GM19324 (cell line): Measurements from ENCODE around the gene KLRC1.
"Not testable (repeated sequence)": the region's sequence is repeated elsewhere in the genome, so short reads cannot be mapped to it uniquely, and the experiment has no call there.

Experiments used
- ATAC-seq: cut with Tn5 transposase; IDR thresholded peaks from one replicate; pipeline ENCODE4 v1.9.1; 2021; ENCODE audit warnings: mild to moderate bottlenecking, moderate library complexity; ENCODE audit not compliant: unreplicated experiment, low FRiP score

The KLRC1 gene

DNA sequence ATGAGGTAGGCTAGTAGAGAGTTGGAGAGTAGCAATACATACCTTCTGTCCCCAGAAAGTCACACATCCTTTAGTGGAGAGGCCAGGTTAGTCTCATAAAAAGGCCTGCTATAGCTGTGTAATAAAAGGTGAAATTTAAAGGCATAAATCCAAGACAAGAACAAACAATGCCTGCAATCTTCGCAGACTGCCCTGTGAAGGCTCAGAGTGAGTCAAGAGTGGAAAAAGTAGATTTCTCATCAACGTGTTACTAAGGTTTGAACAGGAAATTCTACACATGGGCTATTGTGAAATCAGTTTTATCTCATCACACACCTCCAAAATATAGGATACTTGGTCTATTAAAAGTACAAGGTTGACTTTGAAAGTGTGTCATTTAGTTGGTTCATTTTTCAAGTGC, at the start of gene KLRC1:
KLRC1 (minus strand) TSS at position 222 of the 400 bp plus-strand sequence. CDS start 2,221 bp downstream, outside the sequence.
- no peak for ATAC-seq

DNA sequence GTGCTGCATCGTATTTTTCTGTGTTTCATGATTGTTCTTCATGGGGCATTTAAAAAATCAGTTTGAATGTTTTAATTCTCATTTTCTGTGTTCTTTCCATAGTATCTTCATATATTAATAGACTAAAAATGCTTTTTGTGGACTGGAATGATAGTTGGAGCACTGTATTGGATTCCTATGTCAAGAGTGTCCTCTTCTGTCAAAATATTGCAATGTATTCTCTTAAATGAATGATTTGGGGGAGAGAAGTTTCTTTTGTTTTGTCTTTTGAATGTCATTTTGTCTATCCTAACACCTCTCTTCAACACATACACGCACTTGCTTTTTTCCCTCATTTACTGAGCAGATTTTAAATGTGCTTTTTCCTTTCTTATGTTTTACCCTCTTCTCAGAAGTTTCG, 47.9 kb upstream of the KLRC1 start:
- ATAC-seq = no peak

- ATAC-seq = no peak
Observed at GRCh38 chr12:10498042-10498441, 44.9 kb upstream of the KLRC1 start.

GRCh38 chr12:10497602-10498001, 44.4 kb upstream of the KLRC1 start:
- ATAC-seq = no peak

GRCh38 chr12:10491766-10492165, 38.6 kb upstream of the KLRC1 start:
- ATAC-seq = no peak

GRCh38 chr12:10487328-10487727, 34.2 kb upstream of the KLRC1 start:
- ATAC-seq = not testable (repeated sequence)

DNA sequence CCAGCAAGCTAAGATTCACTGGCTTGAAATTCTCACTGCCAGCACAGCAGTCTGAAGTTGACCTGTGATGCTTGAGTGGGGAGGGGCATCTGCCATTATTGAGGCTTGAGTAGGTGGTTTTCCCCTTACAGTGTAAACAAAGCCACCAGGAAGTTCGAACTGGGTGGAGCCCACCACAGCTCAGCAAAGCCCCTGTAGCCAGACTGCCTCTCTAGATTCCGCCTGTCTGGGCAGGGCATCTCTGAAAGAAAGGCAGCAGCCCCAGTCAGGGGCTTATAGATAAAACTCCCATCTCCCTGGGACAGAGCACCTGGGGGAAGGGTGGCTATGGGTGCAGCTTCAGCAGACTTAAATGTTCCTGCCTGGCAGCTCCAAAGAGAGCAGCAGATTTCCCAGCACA, 28.7 kb upstream of the KLRC1 start:
- not testable (repeated sequence) for ATAC-seq

GRCh38 chr12:10472808-10473207, 19.6 kb upstream of the KLRC1 start:
- ATAC-seq = not testable (repeated sequence)

DNA sequence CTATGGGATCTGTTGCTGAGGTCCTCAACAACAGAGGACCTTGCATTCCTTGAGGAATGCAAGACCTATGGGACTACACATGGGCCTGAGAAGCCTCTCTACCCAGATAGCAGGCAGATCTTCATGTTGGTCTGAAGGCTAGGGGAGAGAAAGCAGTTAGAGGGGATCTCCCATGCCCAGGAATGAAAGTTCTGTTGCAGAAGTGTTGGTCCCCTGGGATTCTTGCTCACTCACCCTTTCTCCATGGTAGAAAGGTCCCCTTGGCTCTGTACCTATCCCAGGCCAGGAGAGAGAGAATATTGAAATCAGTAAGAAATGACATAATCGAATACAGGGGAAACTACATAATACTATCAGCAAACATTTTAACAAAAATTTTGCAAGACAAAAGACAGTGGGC, 16.5 kb upstream of the KLRC1 start:
- ATAC-seq = no peak

GRCh38 chr12:10466311-10466710, 13.1 kb upstream of the KLRC1 start:
- no peak for ATAC-seq

DNA sequence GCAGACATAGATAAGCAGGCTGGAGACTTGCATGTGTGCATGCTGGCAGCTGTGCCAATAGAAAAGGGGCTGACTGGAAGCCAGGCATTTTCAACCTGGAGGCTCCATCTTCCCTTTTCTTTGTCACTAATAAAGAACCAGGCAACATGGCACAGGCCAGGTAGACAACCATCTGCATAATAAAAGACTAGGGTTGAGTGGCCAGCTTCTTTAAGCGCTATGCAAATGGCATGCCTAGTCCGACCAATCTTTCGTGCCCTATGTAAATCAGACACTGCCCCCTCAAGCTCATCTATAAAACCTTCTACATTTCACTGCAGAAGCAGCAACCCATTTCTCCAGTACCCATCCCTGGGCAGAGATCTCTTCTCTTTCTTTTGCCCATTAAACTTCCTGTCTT, 4.6 kb upstream of the KLRC1 start:
- no peak for ATAC-seq

DNA sequence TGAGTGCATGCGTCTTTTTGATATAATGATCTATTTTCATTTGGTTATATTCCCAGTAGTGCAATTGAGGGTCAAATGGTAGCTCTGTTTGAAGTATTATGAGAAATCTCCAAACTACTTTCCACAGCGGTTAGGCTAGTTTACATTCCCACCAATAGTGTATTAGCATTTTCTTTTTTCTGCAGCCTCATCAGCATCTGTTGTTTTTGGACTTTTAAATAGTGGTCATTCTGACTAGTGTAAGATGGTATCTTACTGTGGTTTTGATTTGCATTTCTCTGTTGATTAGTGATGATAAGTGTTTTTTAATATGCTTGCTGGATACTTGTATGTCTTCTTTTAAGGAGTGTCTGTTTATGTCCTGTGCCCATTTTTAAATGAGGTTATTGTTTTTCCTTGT, 3.7 kb upstream of the KLRC1 start:
- ATAC-seq = no peak

- no peak for ATAC-seq
Observed at GRCh38 chr12:10455766-10456165, 2.6 kb upstream of the KLRC1 start.

DNA sequence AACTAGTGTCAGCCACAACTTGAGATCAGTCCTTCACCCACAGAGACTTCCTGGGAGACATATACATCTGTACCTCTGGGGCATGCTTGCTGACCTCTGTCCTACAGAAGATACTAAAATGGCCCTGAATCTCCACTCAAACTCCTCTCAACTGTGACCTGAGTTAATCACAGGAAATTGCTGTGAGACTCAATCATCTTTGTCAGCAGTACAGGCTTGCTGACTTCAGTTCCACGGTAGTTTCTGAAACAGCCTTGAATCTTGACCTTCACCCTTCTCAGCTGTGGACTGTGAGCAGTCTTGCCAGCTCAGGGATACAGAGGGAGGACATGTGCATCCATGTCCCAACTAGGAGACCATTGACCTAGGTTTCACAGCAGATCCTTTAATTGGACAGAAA, 1.4 kb upstream of the KLRC1 start:
- no peak for ATAC-seq

GRCh38 chr12:10448236-10448635, 4.9 kb downstream of the KLRC1 start:
- ATAC-seq = no peak

DNA sequence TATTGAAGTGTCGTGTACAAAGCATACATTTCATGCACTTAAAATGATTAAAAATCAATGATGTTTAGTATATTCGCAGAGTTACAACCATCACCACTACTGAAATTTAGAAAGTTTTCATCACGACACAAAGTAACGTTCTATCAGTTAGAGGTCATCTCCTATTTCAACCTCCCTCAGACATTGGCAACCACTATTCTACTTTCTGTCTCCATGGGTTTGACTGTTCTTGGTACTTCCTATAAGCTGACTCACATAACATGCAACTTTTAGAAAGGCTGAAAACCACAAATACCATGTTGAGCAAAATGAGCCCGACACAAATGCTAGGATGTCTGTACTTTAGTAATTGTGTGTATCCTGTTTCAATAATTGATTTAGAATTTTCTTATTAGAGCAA, 7.1 kb downstream of the KLRC1 start:
- not testable (repeated sequence) for ATAC-seq

GRCh38 chr12:10441144-10441543, 12.0 kb downstream of the KLRC1 start:
- ATAC-seq = not testable (repeated sequence)

DNA sequence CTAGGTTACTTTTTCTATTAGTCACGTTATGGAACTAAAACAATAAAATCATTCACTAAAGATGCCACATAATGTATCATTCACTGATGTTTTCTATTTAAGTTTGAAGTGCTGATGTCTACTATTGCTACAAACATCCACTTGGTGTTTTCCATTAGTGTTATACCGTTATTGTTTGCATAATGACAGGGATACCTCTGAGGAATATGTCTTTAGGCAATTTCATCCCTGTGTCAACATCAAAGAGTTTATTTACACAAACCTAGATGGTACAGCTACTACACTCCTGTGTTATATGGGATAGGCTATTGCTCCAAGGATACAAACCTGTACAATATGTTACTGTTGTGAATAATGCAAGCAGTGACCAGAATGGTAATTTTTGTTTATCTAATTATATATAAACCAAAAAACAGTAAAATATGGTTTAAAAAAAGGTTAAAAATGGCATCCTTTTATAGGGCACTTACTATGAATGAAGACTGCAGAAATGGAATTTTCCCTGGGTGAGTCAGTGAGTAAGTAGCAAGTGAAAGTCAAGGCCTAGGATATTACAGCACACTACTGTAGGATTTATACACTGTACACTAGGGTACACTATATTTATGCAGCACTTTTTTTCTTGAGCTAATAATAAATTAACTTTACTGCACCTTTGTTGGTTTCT, 13.4 kb downstream of the KLRC1 start:
- not testable (repeated sequence) for ATAC-seq

DNA sequence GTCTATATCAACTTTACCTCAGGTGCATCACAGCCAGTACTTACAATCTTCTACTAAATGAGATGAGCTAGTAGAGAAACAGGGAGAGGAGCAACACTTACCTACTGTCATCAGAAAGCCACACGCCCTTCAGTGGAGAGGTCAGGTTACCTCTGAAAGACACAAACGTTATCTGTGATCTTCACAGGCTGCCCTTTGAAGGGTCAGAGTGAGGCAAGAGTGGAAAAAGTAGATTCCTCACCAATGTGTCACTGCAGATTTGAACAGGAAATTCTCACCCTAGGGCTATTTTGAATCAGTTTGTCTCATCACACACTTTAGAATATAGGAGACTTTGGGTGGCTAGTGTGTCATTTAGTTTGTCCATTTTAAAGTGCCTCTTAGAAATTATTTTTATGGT, 15.6 kb downstream of the KLRC1 start:
- not testable (repeated sequence) for ATAC-seq

DNA sequence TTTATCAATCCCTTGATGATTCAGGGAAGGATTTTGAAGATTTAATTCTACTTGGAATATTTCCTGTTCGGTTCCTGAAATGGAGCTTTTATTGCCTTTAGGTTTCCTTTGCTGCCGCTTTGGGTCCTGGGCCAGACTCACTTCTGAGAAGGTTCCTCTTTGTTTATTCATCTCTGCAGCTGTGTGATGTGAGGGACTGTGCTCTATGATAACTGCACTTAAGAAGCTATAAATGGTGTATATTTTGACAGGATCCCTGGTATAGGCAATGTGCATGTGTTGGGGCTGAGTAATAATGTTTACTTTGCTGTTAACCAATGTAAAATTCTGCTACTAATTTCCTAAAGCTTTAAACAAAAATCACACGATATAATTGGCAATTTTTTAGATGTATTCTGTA, 17.4 kb downstream of the KLRC1 start, which contains the start of gene KLRC2:
KLRC2 (minus strand) TSS at position 195 of the 400 bp plus-strand sequence; CDS start at position 171, 24 bp downstream.
- not testable (repeated sequence) for ATAC-seq

DNA sequence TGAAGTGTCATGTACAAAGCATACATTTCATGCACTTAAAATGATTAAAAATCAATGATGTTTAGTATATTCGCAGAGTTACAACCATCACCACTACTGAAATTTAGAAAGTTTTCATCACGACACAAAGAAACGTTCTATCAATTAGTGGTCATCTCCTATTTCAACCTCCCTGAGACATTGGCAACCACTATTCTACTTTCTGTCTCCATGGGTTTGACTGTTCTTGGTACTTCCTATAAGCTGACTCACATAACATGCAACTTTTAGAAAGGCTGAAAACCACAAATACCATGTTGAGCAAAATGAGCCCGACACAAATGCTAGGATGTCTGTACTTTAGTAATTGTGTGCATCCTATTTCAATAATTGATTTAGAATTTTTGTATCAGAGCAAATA, 22.6 kb downstream of the KLRC1 start:
- ATAC-seq = not testable (repeated sequence)

GRCh38 chr12:10425938-10426337, 27.2 kb downstream of the KLRC1 start:
- ATAC-seq = not testable (repeated sequence)
